Right lung (tissue), 10 donors: Measurements from ENCODE around the gene CNTRL. TPM values are rescaled to one million over a fixed set of nuclear protein-coding genes. Genes with fewer than 3 reads are reported as not detected.
A peak's percentile ranks its signal among the peaks of the same experiment; 100 is the strongest.
"Not testable (repeated sequence)": the region's sequence is repeated elsewhere in the genome, so short reads cannot be mapped to it uniquely, and the experiment has no call there.

Experiments used
- DNase-seq, 2 donors: peaks; one replicate each; pipeline ENCODE4 v3.0.0-alpha.2; 2013
- long read RNA-seq, 8 donors: transcript quantifications; one replicate each; lab custom pipeline, GENCODE V29; 2026
- polyA plus RNA-seq, 5 donors: library from polyadenylated mRNA; unstranded; fragments of 120-200 nt; gene quantifications; one replicate each; pipeline versions ENCODE4 v1.2.1 to v1.2.3, GENCODE V29; 2013; ENCODE audit warnings: inconsistent platforms in 1 of 5, low replicate concordance in 1 of 5; ENCODE audit not compliant: insufficient read length in 5 of 5, insufficient read depth in 1 of 5

The CNTRL gene, protein sequence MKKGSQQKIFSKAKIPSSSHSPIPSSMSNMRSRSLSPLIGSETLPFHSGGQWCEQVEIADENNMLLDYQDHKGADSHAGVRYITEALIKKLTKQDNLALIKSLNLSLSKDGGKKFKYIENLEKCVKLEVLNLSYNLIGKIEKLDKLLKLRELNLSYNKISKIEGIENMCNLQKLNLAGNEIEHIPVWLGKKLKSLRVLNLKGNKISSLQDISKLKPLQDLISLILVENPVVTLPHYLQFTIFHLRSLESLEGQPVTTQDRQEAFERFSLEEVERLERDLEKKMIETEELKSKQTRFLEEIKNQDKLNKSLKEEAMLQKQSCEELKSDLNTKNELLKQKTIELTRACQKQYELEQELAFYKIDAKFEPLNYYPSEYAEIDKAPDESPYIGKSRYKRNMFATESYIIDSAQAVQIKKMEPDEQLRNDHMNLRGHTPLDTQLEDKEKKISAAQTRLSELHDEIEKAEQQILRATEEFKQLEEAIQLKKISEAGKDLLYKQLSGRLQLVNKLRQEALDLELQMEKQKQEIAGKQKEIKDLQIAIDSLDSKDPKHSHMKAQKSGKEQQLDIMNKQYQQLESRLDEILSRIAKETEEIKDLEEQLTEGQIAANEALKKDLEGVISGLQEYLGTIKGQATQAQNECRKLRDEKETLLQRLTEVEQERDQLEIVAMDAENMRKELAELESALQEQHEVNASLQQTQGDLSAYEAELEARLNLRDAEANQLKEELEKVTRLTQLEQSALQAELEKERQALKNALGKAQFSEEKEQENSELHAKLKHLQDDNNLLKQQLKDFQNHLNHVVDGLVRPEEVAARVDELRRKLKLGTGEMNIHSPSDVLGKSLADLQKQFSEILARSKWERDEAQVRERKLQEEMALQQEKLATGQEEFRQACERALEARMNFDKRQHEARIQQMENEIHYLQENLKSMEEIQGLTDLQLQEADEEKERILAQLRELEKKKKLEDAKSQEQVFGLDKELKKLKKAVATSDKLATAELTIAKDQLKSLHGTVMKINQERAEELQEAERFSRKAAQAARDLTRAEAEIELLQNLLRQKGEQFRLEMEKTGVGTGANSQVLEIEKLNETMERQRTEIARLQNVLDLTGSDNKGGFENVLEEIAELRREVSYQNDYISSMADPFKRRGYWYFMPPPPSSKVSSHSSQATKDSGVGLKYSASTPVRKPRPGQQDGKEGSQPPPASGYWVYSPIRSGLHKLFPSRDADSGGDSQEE (N-terminal part only)
- 10 to 100 TPM; 36.2 to 66.5 (median 59.7) TPM for polyA plus RNA-seq
- long read RNA-seq, donor 1, partial matches to known transcripts: 9 of 9 reads
- long read RNA-seq, donor 1, other reads (novel, unspliced or antisense): 0 of 9 reads
- long read RNA-seq, donor 2, partial matches to known transcripts: 120 of 121 reads
- long read RNA-seq, donor 2, other reads (novel, unspliced or antisense): 0 of 121 reads
- long read RNA-seq, donor 3: 0 reads
- long read RNA-seq, donor 4, partial matches to known transcripts: 9 of 10 reads
- long read RNA-seq, donor 4, other reads (novel, unspliced or antisense): 0 of 10 reads
- long read RNA-seq, donor 5, partial matches to known transcripts: 0 of 3 reads
- long read RNA-seq, donor 5, other reads (novel, unspliced or antisense): 0 of 3 reads
- long read RNA-seq, donor 6, partial matches to known transcripts: 0 of 1 reads
- long read RNA-seq, donor 6, other reads (novel, unspliced or antisense): 0 of 1 reads
- long read RNA-seq, donor 7, partial matches to known transcripts: 148 of 154 reads
- long read RNA-seq, donor 7, other reads (novel, unspliced or antisense): 6 of 154 reads
- long read RNA-seq, donor 8, partial matches to known transcripts: 7 of 7 reads
- long read RNA-seq, donor 8, other reads (novel, unspliced or antisense): 0 of 7 reads

DNA sequence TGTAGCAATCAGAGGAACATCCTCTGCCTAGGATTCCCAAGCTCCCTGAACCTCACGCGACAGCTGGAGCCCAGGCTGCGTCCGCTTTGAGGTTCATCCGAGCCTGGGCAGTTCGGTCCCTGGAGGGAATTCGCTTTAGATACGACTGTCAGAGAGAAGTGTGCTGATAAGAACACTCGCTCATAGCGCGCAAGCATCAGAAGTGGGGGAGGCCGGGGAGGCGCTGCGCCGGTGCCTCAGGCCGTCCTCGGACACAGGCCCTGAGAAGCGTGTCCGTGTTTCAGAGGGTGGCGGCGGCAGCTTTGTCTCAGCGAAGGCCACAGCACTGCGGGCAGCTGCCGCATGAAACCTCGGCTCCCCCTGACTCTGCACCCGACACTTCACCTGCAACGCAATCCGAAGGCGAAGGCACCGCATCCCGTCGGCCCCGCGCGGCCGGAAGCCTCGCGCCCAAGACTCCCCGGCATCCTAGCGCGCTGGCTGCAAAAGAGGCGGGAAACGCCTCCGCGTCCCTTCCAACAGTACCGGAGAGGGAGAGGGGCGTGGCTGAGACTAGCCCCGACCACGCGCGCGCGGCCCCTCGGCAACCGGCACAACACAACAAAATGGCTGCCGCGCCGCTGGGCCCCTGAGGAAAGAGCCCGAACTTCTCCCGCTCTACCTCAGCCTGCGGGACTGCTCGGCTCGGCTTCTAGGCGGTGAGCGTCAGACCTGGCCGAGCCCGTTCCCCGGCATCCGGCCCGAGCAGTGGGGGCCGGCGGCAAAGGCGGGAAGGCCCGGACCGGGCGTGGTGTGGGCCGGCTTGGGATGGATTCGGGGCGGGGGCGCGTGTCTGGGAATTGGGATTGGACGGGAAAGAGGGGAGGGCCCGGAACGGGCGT is at the start of gene CNTRL:
CNTRL (plus strand) TSS at position 586 of the 881 bp plus-strand sequence. CDS start 13,372 bp downstream, outside the sequence.
- DNase-seq: peak; percentile 92 to 93

DNA sequence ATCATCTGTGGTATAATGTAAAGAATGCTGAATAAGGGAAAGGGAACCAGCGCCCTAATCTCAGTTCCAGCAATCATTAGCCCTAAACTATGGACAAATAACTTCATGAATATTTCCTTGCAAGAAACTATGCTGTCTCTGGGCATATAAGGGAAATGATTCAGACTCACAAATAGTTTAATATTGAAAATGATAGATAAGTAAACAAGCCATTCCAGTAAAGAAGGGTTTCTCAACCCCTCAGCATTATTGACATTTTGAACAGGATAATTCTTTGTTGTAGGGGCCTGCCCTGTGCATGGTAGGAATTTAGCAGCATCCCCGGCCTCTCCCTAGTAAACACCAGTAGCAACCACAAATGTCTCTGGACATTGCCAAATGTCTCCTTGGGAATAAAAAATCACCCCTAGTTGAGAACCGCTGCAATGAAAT is 48.5 kb upstream of the CNTRL start:
- no peak for DNase-seq

DNA sequence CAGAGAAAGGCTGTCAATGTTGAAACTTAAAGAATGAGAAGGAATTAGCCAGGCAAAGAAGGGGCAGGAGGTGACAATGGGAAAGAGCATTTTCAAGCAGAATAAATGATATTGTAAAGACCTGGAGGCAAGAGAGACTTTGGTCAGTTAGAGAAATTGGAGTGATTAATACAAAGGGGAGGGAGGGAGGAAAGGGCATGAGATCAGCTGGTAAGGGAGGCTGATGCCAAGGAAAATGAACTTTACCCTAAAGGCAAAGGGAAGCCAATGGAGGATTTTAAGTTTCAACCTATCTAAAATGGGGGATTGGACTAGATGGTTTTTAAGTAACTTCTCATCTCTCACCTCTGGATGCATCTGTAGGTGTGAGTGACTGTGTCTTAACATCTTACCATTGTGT is 48.0 kb upstream of the CNTRL start:
- no peak for DNase-seq

DNA sequence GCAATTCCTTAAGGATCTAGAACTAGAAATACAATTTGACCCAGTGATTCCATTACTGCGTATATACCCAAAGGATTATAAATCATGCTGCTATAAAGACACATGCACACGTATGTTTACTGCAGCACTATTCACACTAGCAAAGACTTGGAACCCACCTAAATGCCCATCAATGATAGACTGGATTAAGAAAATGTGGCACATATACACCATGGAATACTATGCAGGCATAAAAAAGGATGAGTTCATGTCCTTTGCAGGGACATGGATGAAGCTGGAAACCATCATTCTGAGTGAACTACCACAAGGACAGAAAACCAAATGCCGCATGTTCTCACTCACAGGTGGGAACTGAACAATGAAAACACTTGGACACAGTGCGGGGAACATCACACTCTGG is 46.5 kb upstream of the CNTRL start:
- DNase-seq: not testable (repeated sequence)

DNA sequence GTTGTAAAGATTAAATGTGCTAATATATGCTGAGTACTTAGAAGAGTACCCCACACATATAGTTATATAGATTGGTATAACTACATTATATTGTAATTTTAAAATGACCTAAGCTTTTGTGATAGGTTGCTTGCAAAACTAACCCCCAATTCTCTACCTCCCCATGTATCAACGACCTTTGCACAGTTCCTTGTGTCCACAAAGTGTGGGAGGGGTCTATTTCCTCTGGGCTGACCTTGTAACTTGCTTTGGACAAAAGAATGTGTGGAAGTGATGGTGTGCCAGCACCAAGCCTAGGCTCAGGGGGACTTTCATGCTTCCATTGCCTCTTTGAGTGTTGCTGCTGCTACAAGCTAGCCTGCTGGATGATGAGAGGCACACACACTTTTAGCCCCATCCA is 45.3 kb upstream of the CNTRL start:
- DNase-seq: no peak

DNA sequence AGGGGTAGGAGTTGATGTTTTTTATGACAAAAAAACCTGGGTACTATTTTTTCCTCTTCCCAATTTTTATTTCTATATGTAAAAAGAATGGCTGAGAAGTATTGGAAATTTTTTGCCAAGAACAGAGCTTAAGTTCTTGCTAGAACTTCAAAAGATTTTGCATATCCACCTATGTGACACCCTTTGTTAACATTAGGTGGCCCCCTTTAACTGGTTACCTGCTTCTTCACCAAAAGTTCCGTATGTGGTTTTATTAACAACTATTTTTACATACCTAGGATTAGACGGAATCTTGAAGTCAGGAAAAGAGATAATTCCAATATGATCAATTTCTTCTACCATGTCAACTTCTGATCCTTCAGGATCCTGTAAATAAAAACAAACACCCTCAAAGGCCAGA is 40.2 kb upstream of the CNTRL start:
- no peak for DNase-seq

DNA sequence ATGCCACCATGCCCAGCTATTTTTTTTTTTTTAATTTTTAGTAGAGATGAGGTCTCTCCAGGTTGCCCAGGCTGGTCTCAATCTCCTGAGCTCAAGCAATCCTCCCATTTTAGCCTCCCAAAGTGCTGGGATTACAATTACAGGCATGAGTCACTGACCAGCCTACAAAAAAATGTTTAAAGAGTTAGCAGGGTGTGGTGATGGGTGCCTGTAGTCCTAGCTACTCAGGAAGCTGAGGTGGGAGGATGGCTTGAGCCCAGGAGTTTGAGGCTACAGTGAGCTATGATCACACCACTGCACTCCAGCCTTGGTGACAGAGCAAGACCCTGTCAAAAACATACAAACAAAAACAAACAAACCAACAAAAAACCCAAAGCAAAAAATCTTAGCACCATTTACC is 39.0 kb upstream of the CNTRL start:
- DNase-seq: not testable (repeated sequence)

DNA sequence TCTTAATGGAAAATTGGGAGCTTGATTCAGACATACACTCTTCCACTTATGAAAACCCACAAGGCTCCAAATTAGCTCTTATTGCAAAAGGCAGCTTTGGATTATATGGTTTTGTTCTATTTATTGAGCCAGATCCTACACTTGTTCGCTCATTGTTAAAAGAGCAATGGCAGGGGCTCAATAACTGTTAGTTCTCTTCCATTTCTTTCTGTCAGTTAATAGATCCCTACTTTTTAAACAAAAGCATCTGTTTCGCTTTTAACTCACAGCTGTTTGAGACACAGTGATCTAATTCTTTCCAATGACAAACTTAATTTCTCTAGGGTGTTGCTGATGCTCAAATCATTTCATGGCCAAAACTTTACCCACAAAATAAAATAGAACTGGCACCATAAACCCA is 36.4 kb upstream of the CNTRL start:
- DNase-seq: no peak

DNA sequence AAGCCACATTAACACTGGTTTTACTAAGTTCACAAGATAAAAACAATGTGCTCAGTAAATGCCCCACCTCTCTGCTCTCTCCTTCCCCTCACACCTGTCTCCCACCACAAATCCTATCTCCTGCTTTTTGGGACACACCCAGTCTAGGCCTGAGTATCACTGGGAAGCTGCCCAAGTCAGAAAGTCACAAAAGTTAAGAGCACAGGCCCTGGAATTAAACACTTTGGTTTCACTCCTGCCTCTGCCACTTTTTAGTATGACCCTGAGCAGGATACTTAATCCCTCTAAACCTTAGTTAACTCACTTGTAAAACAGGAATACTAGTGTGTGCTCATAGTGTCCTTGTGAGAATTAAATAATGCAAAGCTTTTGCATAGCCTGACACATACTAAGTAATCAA is 36.0 kb upstream of the CNTRL start:
- no peak for DNase-seq

DNA sequence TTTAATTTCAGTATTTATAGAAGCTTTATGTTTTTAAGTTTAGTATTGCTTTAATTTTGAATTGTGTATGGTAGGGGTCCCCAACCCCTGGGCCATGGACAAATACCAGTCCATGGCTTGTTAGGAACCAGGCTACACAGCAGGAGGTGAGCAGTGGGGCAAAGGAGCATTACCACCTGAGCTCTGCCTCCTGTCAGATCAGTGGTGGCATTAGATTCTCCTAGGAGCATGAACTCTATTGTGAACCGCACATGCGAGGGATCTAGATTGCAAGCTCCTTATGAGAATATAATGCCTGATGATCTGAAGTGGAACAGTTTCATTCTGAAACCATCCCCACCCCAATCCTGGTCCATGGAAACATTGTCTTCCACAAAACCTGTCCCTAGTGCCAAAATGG is 26.6 kb upstream of the CNTRL start:
- DNase-seq: no peak

DNA sequence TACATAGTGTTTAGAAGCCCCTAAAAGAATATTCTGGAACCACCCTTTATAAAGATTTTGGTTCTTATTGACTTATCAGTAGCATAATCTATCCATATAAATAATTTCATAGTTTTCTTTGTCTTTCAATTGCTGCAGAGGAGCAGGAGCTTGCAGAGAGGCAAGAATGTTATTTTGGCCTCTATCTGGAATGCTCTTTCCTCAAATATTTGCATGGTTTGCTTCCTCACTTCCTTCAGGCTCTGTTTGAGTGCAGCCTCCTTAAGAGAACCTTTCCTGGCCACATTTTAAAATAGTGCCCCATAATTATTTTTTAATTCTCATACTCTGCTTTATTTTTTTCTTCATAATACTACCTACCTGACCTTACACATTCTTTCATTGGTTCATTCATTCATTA is 26.1 kb upstream of the CNTRL start:
- no peak for DNase-seq

DNA sequence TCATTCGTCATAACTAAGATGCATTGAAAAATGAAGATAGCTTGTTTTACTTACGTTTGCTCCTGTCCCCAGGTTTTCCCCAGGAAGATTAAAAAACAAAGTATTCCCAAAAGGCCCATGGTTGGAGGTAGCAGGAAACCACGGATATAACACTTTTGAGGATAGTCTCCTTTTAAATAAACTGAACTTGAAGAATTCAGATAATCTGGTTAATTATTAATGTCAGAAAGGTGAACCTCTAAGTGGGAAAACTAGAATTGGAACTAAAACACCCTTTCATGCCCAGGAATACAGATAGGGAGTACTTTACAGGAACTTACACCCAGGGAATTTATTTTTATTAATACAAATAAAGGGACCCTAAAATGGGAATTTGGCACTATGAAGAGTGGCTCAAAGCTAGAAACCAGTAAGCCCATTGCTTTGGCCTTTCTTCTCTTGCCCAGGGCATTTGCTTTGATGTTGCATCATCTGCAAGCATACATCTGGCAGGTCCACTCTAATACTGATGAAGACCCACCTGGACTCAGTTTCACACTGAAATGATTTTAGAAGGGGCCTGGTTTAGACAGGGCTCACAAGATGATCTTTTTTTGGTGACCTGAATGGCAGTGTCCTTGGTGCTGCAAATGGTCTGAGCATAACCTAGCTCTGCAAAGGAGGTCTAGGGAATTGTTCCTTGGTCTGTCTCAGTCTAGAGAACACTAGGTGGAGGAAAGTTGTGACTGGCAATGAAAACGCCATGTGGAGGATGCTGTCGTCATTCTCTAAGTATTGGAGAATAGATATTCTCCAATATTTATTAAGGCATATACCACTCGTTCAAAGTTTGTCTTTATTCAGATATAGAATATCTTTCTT is 24.4 kb upstream of the CNTRL start, which contains the start of gene C5:
C5 (minus strand) TSS at position 148 of the 861 bp plus-strand sequence; CDS start at position 119, 29 bp downstream.
- DNase-seq: no peak

DNA sequence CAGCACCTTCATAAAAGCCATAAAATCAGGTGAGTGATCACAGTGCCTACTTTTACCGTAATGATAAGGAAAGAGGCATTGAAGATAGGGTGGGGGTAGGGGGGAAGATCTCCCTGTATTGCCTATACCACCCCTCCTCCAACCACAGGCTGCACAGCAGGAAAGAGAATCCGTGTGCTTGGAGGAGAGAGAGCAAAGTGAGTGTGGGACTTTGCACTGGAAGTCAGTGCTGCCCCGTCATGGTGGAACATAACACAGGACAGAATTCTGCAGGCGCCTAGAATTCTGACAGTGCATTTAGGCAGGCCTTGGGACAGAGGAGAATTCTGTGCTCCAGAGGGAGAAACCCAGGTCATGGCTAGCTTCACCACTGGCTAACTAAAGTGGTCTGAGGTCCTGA is 21.2 kb upstream of the CNTRL start:
- no peak for DNase-seq

DNA sequence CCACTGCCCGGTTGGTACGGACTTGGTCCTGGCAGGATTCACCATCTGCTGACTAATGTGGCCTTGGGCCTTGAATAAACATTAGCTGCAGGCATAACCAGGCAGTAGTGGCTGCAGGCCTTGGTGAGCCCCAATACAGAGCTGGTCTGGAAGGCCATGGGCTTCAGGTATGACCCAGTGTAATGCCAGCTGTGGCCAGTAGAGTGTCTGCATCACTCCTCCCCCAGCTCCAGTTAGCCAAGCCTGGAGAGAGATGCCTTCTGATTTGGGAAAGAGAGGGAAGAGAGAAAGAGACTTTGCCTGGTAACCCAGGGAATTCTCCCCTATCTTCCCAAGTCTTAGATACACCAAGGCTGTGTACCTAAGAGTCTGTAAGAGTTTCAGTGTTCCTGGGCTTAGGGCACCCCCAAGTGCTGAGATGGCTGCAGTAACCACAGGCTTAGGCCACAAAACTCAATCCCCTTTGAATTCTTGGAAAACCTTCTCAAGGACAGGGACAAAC is 19.1 kb upstream of the CNTRL start:
- DNase-seq: no peak

DNA sequence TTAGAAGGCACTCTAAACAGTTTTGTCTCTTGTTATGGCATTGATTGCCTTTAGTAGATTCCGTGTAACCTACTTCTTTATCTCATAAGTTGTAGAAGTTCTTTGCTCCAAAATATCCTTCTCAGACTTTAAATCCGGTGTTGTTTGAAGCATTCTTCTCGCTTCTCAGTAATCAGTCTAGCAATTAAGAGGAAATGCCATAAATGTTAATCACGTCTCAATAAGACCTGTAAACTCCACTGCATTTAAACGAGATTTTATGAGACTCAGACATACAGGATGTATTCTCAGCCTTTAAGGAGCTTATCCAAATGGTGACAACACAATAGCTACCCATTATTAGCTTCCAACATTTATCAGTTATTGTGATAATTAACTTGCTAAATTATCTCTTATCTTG is 16.9 kb upstream of the CNTRL start:
- DNase-seq: no peak

DNA sequence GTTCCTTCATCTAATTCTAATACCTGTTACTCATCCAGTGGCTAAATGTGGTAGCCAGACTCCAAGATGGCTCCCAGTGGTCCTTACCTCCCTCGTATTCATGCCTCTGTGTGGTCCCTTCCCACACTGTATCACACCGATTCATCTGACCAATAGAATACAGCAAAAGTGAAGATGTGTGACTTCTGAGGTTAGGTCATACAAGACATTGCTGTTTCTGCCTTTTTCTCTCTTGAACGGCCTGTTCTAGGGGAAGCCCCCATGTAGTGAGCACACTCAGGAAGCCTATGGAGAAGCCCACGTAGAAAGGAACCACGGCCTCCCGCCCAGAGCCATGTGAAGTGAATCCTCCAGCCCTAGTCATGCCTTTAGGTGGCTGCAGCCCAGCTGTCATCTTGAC is 15.2 kb upstream of the CNTRL start:
- DNase-seq: no peak

DNA sequence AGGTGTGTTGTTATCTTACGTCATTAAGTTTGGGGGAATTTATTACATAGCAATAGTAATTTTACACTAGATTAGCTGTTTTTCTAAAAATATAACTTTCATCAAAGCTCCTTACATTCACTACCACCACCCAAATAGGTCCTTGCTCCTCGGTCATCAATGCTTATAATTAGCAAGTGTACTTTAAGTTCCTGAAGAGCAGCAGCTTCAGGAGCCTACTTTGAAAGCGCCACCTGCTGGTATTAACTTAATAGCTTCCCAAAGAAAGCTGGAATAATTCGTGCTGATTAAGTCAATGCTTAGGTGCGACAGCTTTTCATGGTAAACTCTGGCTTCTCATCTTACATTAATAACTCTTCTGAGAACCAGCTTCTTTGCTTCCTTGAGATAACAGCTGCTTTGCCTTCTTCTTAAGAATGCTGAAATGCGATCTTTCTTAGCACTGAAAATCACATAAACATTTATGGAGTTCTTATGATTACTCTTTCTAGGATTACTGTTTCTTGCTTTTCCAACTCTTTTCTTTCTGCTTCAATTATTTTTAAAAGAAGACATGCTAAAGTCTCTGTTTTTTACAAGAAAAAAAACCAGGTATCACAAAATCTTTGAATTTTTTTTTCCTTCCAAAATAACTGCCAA is 14.6 kb upstream of the CNTRL start:
- DNase-seq: peak; percentile 34 to 53

DNA sequence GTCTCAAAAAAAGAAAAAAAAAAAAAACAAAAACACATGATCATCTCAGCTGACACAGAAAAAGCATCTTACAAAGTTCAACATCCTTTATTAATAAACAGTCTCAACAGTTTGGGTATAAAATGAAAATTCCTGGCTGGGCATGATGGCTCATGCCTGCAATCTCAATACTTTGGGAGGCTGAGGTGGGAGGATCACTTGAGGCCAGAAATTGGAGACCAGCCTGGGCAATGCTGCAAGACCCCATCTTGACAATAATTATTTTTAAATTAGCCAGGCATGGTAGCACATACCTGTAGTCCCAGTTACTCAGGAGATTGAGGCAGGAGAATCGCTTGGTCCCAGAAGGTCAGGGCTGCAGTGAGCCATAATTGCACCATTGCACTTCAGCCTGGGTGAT is 7.9 kb upstream of the CNTRL start:
- DNase-seq: no peak
